Panc1 (cell line): ENCODE results near the gene SPTSSA. TPM values are rescaled to one million over a fixed set of nuclear protein-coding genes. Genes with fewer than 3 reads are reported as not detected.

Experiments
- ATAC-seq: fragments of 200-7000 bp; cut with Tn5 transposase; 2 replicates; pipeline ENCODE4 v1.9.1; 2020; ENCODE audit warnings: mild to moderate bottlenecking, moderate library complexity
- BruUV-seq: library from RNA; stranded (reverse); fragments of 400-500 nt; replicated peaks from 2 replicates; lab custom pipeline; 2021; lab: Mats Ljungman, UMichigan
- CTCF ChIA-PET: fragments of 300-600 bp; sonication (Branson Sonifier 250); formaldehyde crosslinking; loops from one replicate; lab custom pipeline; 2022; ENCODE audit warnings: antibody characterized with exemption; lab: Charles Lee
- POLR2A ChIA-PET: fragments of 300-600 bp; sonication (Branson Sonifier 250); formaldehyde crosslinking; loops from one replicate; lab custom pipeline; 2022; ENCODE audit warnings: antibody characterized with exemption; lab: Charles Lee
- DNase-seq: peaks from one replicate; pipeline ENCODE4 v3.0.0-alpha.2; 2010; ENCODE audit warnings: low read depth, low spot score
- H3K27ac ChIP-seq: 2 replicates; pipeline ENCODE4 v1.5.1; 2011; ENCODE audit warnings: mild to moderate bottlenecking, low read length, inconsistent platforms
- H3K27me3 ChIP-seq: fragments of 200-500 bp; sonication (Bioruptor generic); 2 replicates; pipeline ENCODE4 v1.6.0; 2014; ENCODE audit warnings: low read length, inconsistent platforms; ENCODE audit not compliant: control insufficient read depth, insufficient read depth
- H3K36me3 ChIP-seq: fragments of 200-500 bp; sonication (Bioruptor generic); 2 replicates; pipeline ENCODE4 v1.5.1; 2014; ENCODE audit warnings: inconsistent platforms, mild to moderate bottlenecking, low read length, moderate library complexity; ENCODE audit not compliant: control insufficient read depth, insufficient read depth
- H3K4me1 ChIP-seq: 2 replicates; pipeline ENCODE4 v1.5.1; 2011; ENCODE audit warnings: inconsistent platforms, mild to moderate bottlenecking, low read length, moderate library complexity; ENCODE audit not compliant: control insufficient read depth, insufficient read depth
- H3K4me3 ChIP-seq, 2 experiments: 2 replicates each; pipeline ENCODE4 v1.5.1; 2011 to 2012; ENCODE audit warnings: low read depth in 2 of 2, low read length in 2 of 2, mild to moderate bottlenecking in 2 of 2, inconsistent platforms in 1 of 2, moderate library complexity in 1 of 2
- H3K9me3 ChIP-seq: fragments of 200-500 bp; sonication (Bioruptor generic); 2 replicates; pipeline ENCODE4 v1.5.1; 2014; ENCODE audit warnings: low read depth, mild to moderate bottlenecking, inconsistent platforms, low read length, moderate library complexity; ENCODE audit not compliant: control insufficient read depth, insufficient read depth
- POLR2AphosphoS5 ChIP-seq: IDR thresholded peaks from 2 replicates; pipeline ENCODE4 v1.6.1; 2012; ENCODE audit warnings: mild to moderate bottlenecking, low read depth, low read length, moderate library complexity
- SIN3A ChIP-seq: IDR thresholded peaks from 2 replicates; pipeline ENCODE4 v1.6.1; 2012; ENCODE audit warnings: low read depth, mild to moderate bottlenecking, low read length, moderate library complexity, borderline replicate concordance; ENCODE audit not compliant: insufficient read depth
- TCF7L2 ChIP-seq: IDR thresholded peaks from 2 replicates; pipeline ENCODE4 v1.6.1; 2011; ENCODE audit warnings: mild to moderate bottlenecking, low read depth, low read length, inconsistent platforms
- in situ Hi-C: cut with HindIII; loops from 2 replicates; pipeline ENCODE4 v1.10.0; 2016; ENCODE audit warnings: low sequenced_read_pairs, low pct_unique_long_range_greater_than_20kb
- intact Hi-C: fragments of 100-400 bp; cut with micrococcal nuclease; formaldehyde crosslinking; loops from one replicate; pipeline ENCODE4 v1.10.0; 2022; ENCODE audit not compliant: unreplicated experiment
- total RNA-seq: library from RNA; stranded (reverse); gene quantifications from one replicate; pipeline ENCODE4 v1.2.1, GENCODE V29; 2021; ENCODE audit not compliant: unreplicated experiment
- TF ChIP-seq, protein P1 (sequence below), 2 experiments: IDR thresholded peaks; 2 replicates each; pipeline ENCODE4 v1.6.1; 2011 to 2012; ENCODE audit warnings: low read depth in 2 of 2, control low read depth in 1 of 2, low read length in 1 of 2, mild to moderate bottlenecking in 1 of 2, moderate library complexity in 1 of 2; ENCODE audit not compliant: insufficient read depth in 1 of 2
- TF ChIP-seq, protein P2 (sequence below): fragments of 450-650 bp; IDR thresholded peaks from 2 replicates; pipeline ENCODE4 v1.5.1; 2017; ENCODE audit warnings: mild to moderate bottlenecking

The SPTSSA gene
- total RNA-seq, 1 experiment from 2014 or later = 15.6 TPM

DNA sequence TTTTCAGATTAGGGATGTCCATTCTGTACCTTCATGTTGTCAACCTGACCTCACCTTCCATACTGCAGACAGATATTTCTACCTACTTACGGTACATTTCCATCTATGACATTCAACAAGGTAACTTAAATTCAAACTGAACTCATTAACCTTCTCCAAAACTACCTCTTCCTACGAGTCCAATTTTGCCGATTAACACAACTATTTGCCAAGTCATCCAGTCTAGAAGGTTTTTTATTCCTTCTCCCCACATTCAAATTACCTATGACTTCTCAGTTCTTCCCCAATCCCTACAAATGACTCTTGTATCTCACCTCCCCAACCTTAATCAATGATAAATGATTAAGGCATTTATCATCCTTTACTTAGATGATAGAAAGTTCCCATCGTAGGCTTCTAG is 23.6 kb downstream of the SPTSSA start:
- no peak for ATAC-seq
- BruUV-seq = no TSS peak
- no peaks in the 10 kb centered on the region; the same call in 1 of the 2 replicates for H3K36me3 ChIP-seq
- intact Hi-C loops (no loop called here), in situ Hi-C loops (no loop called here)
- H3K4me1 ChIP-seq = peaks cover 15% of the 10 kb centered on the region
- POLR2A ChIA-PET = no interaction called here
- H3K27me3 ChIP-seq = no peaks in the 10 kb centered on the region
- no peak for DNase-seq
- no peak overlapping the region for H3K4me3 ChIP-seq
- no peak overlapping the region for H3K27ac ChIP-seq
- no peaks in the 10 kb centered on the region for H3K9me3 ChIP-seq
- CTCF ChIA-PET = no interaction called here
- no peak for TF ChIP-seq TCF7L2
- no peak for TF ChIP-seq SIN3A

DNA sequence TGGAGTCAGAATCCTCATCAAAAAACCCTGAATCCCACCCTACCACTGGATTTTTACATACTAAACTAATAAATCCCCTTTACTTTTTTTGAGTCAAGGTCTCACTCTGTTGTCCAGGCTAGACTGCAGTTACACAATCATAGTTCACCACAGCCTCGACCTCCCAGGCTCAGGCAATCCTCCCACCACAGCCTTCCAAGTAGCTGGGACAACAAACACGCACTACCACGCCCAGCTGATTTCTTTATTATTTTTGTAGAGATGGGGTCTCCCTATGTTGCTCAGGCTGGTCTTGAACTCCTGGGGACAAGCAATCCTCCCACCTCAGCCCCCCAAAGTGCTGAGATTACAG is 24.3 kb downstream of the SPTSSA start:
- in situ Hi-C loops = no loop called here
- no TSS peak for BruUV-seq
- Histone ChIP-seq H3K36me3 (no peaks in the 10 kb centered on the region; the same call in 1 of the 2 replicates), H3K27me3 (no peaks in the 10 kb centered on the region), H3K4me3 (no peak overlapping the region), H3K27ac (no peak overlapping the region), H3K9me3 (no peaks in the 10 kb centered on the region), H3K4me1 (peaks cover 15% of the 10 kb centered on the region)
- ATAC-seq (no peak), DNase-seq (no peak)
- intact Hi-C loops = no loop called here
- ChIA-PET POLR2A (no interaction called here), CTCF (no interaction called here)
- TF ChIP-seq TCF7L2 (no peak), SIN3A (no peak), POLR2AphosphoS5 (no peak)
- TF ChIP-seq, protein P1, sequence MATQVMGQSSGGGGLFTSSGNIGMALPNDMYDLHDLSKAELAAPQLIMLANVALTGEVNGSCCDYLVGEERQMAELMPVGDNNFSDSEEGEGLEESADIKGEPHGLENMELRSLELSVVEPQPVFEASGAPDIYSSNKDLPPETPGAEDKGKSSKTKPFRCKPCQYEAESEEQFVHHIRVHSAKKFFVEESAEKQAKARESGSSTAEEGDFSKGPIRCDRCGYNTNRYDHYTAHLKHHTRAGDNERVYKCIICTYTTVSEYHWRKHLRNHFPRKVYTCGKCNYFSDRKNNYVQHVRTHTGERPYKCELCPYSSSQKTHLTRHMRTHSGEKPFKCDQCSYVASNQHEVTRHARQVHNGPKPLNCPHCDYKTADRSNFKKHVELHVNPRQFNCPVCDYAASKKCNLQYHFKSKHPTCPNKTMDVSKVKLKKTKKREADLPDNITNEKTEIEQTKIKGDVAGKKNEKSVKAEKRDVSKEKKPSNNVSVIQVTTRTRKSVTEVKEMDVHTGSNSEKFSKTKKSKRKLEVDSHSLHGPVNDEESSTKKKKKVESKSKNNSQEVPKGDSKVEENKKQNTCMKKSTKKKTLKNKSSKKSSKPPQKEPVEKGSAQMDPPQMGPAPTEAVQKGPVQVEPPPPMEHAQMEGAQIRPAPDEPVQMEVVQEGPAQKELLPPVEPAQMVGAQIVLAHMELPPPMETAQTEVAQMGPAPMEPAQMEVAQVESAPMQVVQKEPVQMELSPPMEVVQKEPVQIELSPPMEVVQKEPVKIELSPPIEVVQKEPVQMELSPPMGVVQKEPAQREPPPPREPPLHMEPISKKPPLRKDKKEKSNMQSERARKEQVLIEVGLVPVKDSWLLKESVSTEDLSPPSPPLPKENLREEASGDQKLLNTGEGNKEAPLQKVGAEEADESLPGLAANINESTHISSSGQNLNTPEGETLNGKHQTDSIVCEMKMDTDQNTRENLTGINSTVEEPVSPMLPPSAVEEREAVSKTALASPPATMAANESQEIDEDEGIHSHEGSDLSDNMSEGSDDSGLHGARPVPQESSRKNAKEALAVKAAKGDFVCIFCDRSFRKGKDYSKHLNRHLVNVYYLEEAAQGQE (IDR thresholded peaks at IDR 0.05; ENCODE audit: insufficient read depth in 1 of 2, low read depth in 2 of 2, low read length in 1 of 2) = no peak
- TF ChIP-seq, protein P2, sequence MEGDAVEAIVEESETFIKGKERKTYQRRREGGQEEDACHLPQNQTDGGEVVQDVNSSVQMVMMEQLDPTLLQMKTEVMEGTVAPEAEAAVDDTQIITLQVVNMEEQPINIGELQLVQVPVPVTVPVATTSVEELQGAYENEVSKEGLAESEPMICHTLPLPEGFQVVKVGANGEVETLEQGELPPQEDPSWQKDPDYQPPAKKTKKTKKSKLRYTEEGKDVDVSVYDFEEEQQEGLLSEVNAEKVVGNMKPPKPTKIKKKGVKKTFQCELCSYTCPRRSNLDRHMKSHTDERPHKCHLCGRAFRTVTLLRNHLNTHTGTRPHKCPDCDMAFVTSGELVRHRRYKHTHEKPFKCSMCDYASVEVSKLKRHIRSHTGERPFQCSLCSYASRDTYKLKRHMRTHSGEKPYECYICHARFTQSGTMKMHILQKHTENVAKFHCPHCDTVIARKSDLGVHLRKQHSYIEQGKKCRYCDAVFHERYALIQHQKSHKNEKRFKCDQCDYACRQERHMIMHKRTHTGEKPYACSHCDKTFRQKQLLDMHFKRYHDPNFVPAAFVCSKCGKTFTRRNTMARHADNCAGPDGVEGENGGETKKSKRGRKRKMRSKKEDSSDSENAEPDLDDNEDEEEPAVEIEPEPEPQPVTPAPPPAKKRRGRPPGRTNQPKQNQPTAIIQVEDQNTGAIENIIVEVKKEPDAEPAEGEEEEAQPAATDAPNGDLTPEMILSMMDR = no peak

DNA sequence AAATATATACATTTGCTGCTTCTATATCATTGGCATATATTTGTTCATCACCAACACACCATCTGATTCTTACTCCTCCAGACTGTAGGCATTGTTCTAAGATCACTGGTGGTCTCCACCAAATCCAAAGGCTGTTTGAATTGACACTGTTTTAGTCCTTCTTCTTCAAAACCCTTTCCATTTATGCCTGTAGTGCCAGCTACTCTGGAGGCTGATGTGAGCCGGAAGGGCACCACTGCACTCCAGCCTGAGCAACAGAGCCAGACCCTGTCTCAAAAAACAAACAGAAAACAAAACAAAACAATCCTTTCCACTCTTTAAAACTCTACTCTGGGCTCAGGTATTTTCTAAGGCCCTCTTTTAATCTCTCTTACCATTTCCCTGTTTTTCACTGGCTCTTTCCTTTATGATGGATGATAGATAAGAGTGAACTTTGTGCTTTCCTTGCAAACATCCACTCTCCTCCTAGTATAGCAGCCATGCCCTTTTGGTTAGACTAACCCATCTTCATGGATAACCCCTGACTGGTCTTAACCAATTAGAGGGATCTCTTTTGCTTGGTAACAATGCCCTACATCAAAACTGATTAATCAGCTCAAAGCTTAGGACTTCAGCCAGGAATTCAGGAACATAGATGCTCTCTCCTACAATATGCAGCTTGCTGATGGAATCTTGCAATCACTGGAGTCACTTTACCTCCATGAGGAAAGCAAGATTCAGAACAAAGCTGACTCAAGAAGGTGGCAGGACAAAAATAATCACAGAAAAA is 24.9 kb downstream of the SPTSSA start:
- Histone ChIP-seq H3K36me3 (no peaks in the 10 kb centered on the region; the same call in 1 of the 2 replicates), H3K9me3 (no peaks in the 10 kb centered on the region), H3K27me3 (no peaks in the 10 kb centered on the region), H3K27ac (no peak overlapping the region), H3K4me1 (peaks cover 15% of the 10 kb centered on the region), H3K4me3 (no peak overlapping the region)
- ATAC-seq (no peak), DNase-seq (no peak)
- intact Hi-C loops = no loop called here
- in situ Hi-C loops = no loop called here
- TF ChIP-seq, protein P1 (IDR thresholded peaks at IDR 0.05; ENCODE audit: insufficient read depth in 1 of 2, low read depth in 2 of 2, low read length in 1 of 2) = no peak
- BruUV-seq = no TSS peak
- CTCF ChIA-PET = no interaction called here
- POLR2A ChIA-PET = interaction anchor here (0.7 kb wide), 1 partner anchor 13 kb away, joined by 4 read pairs; no protein-coding TSS in a partner anchor
